H1 (cell line): ENCODE results near the gene ADGRL2. TPM values are rescaled to one million over a fixed set of nuclear protein-coding genes. Genes with fewer than 3 reads are reported as not detected.

Source experiments
- CTCF ChIA-PET: fragments of 300-600 bp; sonication (Branson Sonifier 250); formaldehyde crosslinking; loops from one replicate; lab custom pipeline; 2021; ENCODE audit not compliant: partially characterized antibody; lab: Charles Lee
- POLR2A ChIA-PET: fragments of 300-600 bp; sonication (Branson Sonifier 250); formaldehyde crosslinking; loops from one replicate; lab custom pipeline; 2021; ENCODE audit warnings: inconsistent platforms; ENCODE audit not compliant: partially characterized antibody; lab: Charles Lee
- DNase-seq, 2 experiments: peaks; one replicate each; pipeline versions ENCODE4 v3.0.0 to v3.0.0-alpha.2; 2010 to 2022; ENCODE audit warnings: low spot score in 2 of 2, low read depth in 1 of 2, mixed read lengths in 1 of 2
- FAIRE-seq: peaks from 2 replicates; lab custom pipeline; 2011; peaks lifted over from hg19 to GRCh38; lab: Jason Lieb, UNC
- H2AFZ ChIP-seq: 2 replicates; pipeline ENCODE4 v1.8.1; 2012; ENCODE audit warnings: low read length, inconsistent platforms
- H2AK5ac ChIP-seq: 2 replicates; pipeline ENCODE4 v1.6.1; 2013; ENCODE audit warnings: low read depth, low read length
- H2BK120ac ChIP-seq: replicated peaks from 2 replicates; pipeline ENCODE3; 2013; ENCODE audit warnings: low read depth, low read length, inconsistent platforms
- H2BK12ac ChIP-seq: 2 replicates; pipeline ENCODE4 v1.6.1; 2013; ENCODE audit warnings: low read depth, low read length
- H2BK15ac ChIP-seq: 2 replicates; pipeline ENCODE4 v1.6.1; 2013; ENCODE audit warnings: low read length
- H2BK20ac ChIP-seq: 2 replicates; pipeline ENCODE4 v1.6.1; 2013; ENCODE audit warnings: low read length
- H2BK5ac ChIP-seq: 2 replicates; pipeline ENCODE4 v1.6.1; 2013; ENCODE audit warnings: low read depth, low read length
- H3K14ac ChIP-seq: 2 replicates; pipeline ENCODE4 v1.6.1; 2013; ENCODE audit warnings: inconsistent platforms; ENCODE audit not compliant: insufficient read length
- H3K18ac ChIP-seq: 2 replicates; pipeline ENCODE4 v1.6.1; 2013; ENCODE audit warnings: low read length; ENCODE audit errors: extremely low read depth
- H3K23ac ChIP-seq: 2 replicates; pipeline ENCODE4 v1.6.1; 2013; ENCODE audit warnings: inconsistent platforms; ENCODE audit not compliant: insufficient read length
- H3K23me2 ChIP-seq: 2 replicates; pipeline ENCODE4 v1.6.1; 2013; ENCODE audit warnings: low read depth, low read length
- H3K27ac ChIP-seq: 2 replicates; pipeline ENCODE4 v1.6.1; 2011; ENCODE audit warnings: low read depth, low read length, inconsistent platforms
- H3K27me3 ChIP-seq, 4 experiments: replicated peaks in 1 of 4; 1 replicate in 1 of 4; 2 replicates in 3 of 4; pipeline versions ENCODE4 v1.6.1 to v1.8.1; 2011 to 2013; ENCODE audit warnings: low read length in 3 of 4, mild to moderate bottlenecking in 3 of 4, inconsistent platforms in 2 of 4, mixed read lengths in 2 of 4, moderate library complexity in 1 of 4; ENCODE audit not compliant: control insufficient read depth in 3 of 4, insufficient read depth in 3 of 4; ENCODE audit errors: extremely low read depth in 1 of 4
- H3K36me3 ChIP-seq, 4 experiments: 2 replicates each; pipeline versions ENCODE4 v1.6.1 to v1.8.1; 2011 to 2013; ENCODE audit warnings: mild to moderate bottlenecking in 4 of 4, low read length in 3 of 4, moderate library complexity in 2 of 4, control low read depth in 1 of 4, inconsistent platforms in 1 of 4; ENCODE audit not compliant: insufficient read depth in 4 of 4, control insufficient read depth in 2 of 4
- H3K4ac ChIP-seq: replicated peaks from 2 replicates; pipeline ENCODE3; 2013; ENCODE audit warnings: low read length, low read depth, mixed read lengths, inconsistent platforms; ENCODE audit not compliant: insufficient read length
- H3K4me1 ChIP-seq, 4 experiments: replicated peaks in 1 of 4; 1 replicate in 1 of 4; 2 replicates in 3 of 4; pipeline versions ENCODE4 v1.6.1 to v1.8.1; 2011 to 2013; ENCODE audit warnings: low read length in 3 of 4, inconsistent platforms in 2 of 4, mixed read lengths in 1 of 4; ENCODE audit not compliant: insufficient read depth in 4 of 4, control insufficient read depth in 3 of 4
- H3K4me2 ChIP-seq, 2 experiments: 2 replicates each; pipeline versions ENCODE4 v1.6.1 to v1.8.1; 2011 to 2013; ENCODE audit warnings: low read depth in 2 of 2, low read length in 2 of 2, control low read depth in 1 of 2, inconsistent platforms in 1 of 2, mild to moderate bottlenecking in 1 of 2; ENCODE audit not compliant: insufficient read depth in 1 of 2
- H3K4me3 ChIP-seq, 4 experiments: fragments of 200-600, 300-600 bp in 1 of 4; sonication (generic), shearing (Covaris generic), sonication (Bioruptor Twin) in 1 of 4; 2 replicates each; pipeline versions ENCODE4 v1.5.1 to v1.8.1; 2011 to 2016; ENCODE audit warnings: low read length in 4 of 4, low read depth in 3 of 4, control low read depth in 2 of 4, inconsistent platforms in 2 of 4, mild to moderate bottlenecking in 2 of 4, mixed read lengths in 1 of 4, moderate library complexity in 1 of 4; ENCODE audit not compliant: insufficient read depth in 2 of 4; ENCODE audit errors: extremely low read depth in 1 of 4
- H3K56ac ChIP-seq: replicated peaks from 2 replicates; pipeline ENCODE3; 2013; ENCODE audit warnings: low read depth, mild to moderate bottlenecking, mixed read lengths, low read length, inconsistent platforms; ENCODE audit not compliant: insufficient read length
- H3K79me1 ChIP-seq: 2 replicates; pipeline ENCODE4 v1.6.1; 2013; ENCODE audit warnings: low read depth, low read length, control low read depth
- H3K79me2 ChIP-seq, 2 experiments: 2 replicates each; pipeline versions ENCODE4 v1.6.1 to v1.8.1; 2012 to 2013; ENCODE audit warnings: low read length in 2 of 2, mild to moderate bottlenecking in 2 of 2, inconsistent platforms in 1 of 2; ENCODE audit not compliant: insufficient read depth in 2 of 2, control insufficient read depth in 1 of 2
- H3K9ac ChIP-seq, 4 experiments: replicated peaks in 1 of 4; 1 replicate in 1 of 4; 2 replicates in 3 of 4; pipeline versions ENCODE4 v1.6.1 to v1.8.1; 2011 to 2013; ENCODE audit warnings: low read depth in 3 of 4, low read length in 3 of 4, control low read depth in 2 of 4, mild to moderate bottlenecking in 2 of 4, moderate library complexity in 2 of 4, inconsistent platforms in 1 of 4; ENCODE audit errors: extremely low read depth in 1 of 4
- H3K9me3 ChIP-seq, 2 experiments: 2 replicates each; pipeline versions ENCODE4 v1.6.1 to v1.8.1; 2012 to 2013; ENCODE audit warnings: mild to moderate bottlenecking in 2 of 2, moderate library complexity in 2 of 2, control low read depth in 1 of 2, inconsistent platforms in 1 of 2, low read depth in 1 of 2, low read length in 1 of 2, mixed read lengths in 1 of 2; ENCODE audit not compliant: insufficient read depth in 2 of 2
- H4K20me1 ChIP-seq, 2 experiments: replicated peaks in 1 of 2; 2 replicates each; pipeline versions ENCODE3 to v1.8.1; 2011 to 2013; ENCODE audit warnings: inconsistent platforms in 2 of 2, low read length in 2 of 2, mild to moderate bottlenecking in 1 of 2; ENCODE audit not compliant: insufficient read depth in 2 of 2, control insufficient read depth in 1 of 2
- H4K5ac ChIP-seq: 2 replicates; pipeline ENCODE4 v1.6.1; 2013; ENCODE audit warnings: low read length, low read depth, mixed read lengths, inconsistent platforms; ENCODE audit not compliant: insufficient read length
- H4K8ac ChIP-seq: 2 replicates; pipeline ENCODE4 v1.8.0; 2013; ENCODE audit warnings: mild to moderate bottlenecking, moderate library complexity, low read length, inconsistent platforms; ENCODE audit not compliant: insufficient read depth; ENCODE audit errors: extremely low read depth
- H4K91ac ChIP-seq: replicated peaks from 2 replicates; pipeline ENCODE3; 2013; ENCODE audit warnings: low read length, mixed read lengths, inconsistent platforms; ENCODE audit not compliant: insufficient read length
- BCL11A ChIP-seq, 2 experiments: IDR thresholded peaks; one replicate each; pipeline ENCODE4 v1.6.1; 2011; ENCODE audit warnings: low read depth in 2 of 2, low read length in 2 of 2, mild to moderate bottlenecking in 2 of 2
- BRCA1 ChIP-seq: IDR thresholded peaks from 2 replicates; pipeline ENCODE4 v1.6.1; 2012; ENCODE audit warnings: low read depth, low read length, improper control_type of control experiment
- EP300 ChIP-seq, 2 experiments: IDR thresholded peaks; 1 replicate in 1 of 2; 2 replicates in 1 of 2; pipeline ENCODE4 v1.6.1; 2011 to 2012; ENCODE audit warnings: low read depth in 2 of 2, low read length in 2 of 2, mild to moderate bottlenecking in 2 of 2, borderline replicate concordance in 1 of 2, inconsistent platforms in 1 of 2, moderate library complexity in 1 of 2
- POU5F1 ChIP-seq: IDR thresholded peaks from 2 replicates; pipeline ENCODE4 v1.6.1; 2011; ENCODE audit warnings: low read depth, mild to moderate bottlenecking, low read length, moderate library complexity
- RXRA ChIP-seq: IDR thresholded peaks from 2 replicates; pipeline ENCODE4 v1.6.1; 2011; ENCODE audit warnings: low read depth, mild to moderate bottlenecking, low read length, moderate library complexity; ENCODE audit not compliant: insufficient read depth
- WGBS, 2 experiments: shearing (Covaris generic) in 1 of 2; methylation state at CpG; one replicate each; pipeline versions ENCODE4 v1.1.6 to v1.1.7; 2013 to 2015; ENCODE audit warnings: low lambda C conversion rate in 2 of 2, mixed read lengths in 2 of 2, inconsistent platforms in 1 of 2, low coverage in 1 of 2, missing lambda C conversion rate in 1 of 2; ENCODE audit not compliant: insufficient replicate concordance in 2 of 2, insufficient coverage in 1 of 2, insufficient read length in 1 of 2; ENCODE audit errors: extremely low coverage in 1 of 2, missing lambda C conversion rate in 1 of 2; 5-methylcytosine and 5-hydroxymethylcytosine counted together
- polyA plus RNA-seq, 7 experiments: library from polyadenylated mRNA; depleted of rRNA in 3 of 7; stranded (reverse) in 5 of 7; unstranded in 2 of 7; fragments of >200 nt in 5 of 7; fragments of 200-250 nt in 2 of 7; gene quantifications; 1 replicate in 5 of 7; 2 replicates in 1 of 7; 4 replicates in 1 of 7; pipeline versions ENCODE4 v1.2.1 to v1.2.3, GENCODE V29; 2011 to 2013; ENCODE audit warnings: missing spikeins in 2 of 7, mixed read lengths in 2 of 7
- total RNA-seq: library from RNA; stranded (reverse); fragmentation: NEBNext Ultra II Directional; extraction: Animal tissue kit (Norgen Biotek cat#: 25700); gene quantifications from 2 replicates; pipeline ENCODE4 v1.2.1, GENCODE V29; 2021

Gene ADGRL2
- total and polyA plus RNA-seq, 2 of the 8 experiments (the other 6 are each of a cell fraction or from before 2014, with no cell fraction given), result 113 to 124 TPM

DNA sequence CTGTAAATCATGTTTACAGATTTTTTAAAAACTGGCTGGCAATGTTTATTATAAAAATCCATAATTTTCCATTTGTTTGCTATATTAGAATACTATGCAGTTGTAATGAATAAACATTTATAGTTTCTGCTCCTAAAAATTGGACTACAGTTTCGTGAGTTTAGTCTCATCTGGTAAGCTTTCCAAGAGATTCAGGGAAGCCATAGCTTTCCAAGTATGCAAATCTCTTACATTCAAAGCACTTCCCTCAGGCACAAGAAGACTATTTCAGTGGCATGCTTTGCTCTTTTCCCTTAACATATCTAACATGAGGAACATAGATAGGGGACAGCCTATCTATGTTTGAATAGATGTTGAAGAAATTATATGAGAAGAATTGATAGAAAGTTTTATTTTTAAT, 77.2 kb downstream of the ADGRL2 start:
- Histone ChIP-seq H2BK120ac (no peak overlapping the region), H2BK12ac (no peak overlapping the region), H3K56ac (no peak overlapping the region), H3K4me3 (no peak overlapping the region), H3K23me2 (no peaks in the 10 kb centered on the region), H3K79me1 (no peaks in the 10 kb centered on the region), H2BK15ac (no peak overlapping the region), H2AFZ (no peak overlapping the region), H2BK5ac (no peak overlapping the region), H3K9ac (no peak overlapping the region), H4K20me1 (peaks cover 0 to 6% of the 10 kb centered on the region in 2 experiments), H3K18ac (no peak overlapping the region), H3K27me3 (no peaks in the 10 kb centered on the region), H3K79me2 (peaks cover 6 to 98% of the 10 kb centered on the region in 2 experiments; a peak in 3 of 4 replicates), H3K4me1 (peaks cover 0 to 7% (median 3%) of the 10 kb centered on the region in 4 experiments; a peak in 3 of 7 replicates), H2BK20ac (no peak overlapping the region), H3K14ac (no peak overlapping the region), H4K5ac (no peak overlapping the region), H3K23ac (no peak overlapping the region), H4K8ac (no peak overlapping the region), H3K9me3 (no peaks in the 10 kb centered on the region), H4K91ac (no peak overlapping the region), H3K4ac (no peak overlapping the region), H3K4me2 (no peak overlapping the region), H3K36me3 (no peaks in the 10 kb centered on the region), H3K27ac (no peak overlapping the region), H2AK5ac (no peak overlapping the region)
- TF ChIP-seq BRCA1 (no peak), POU5F1 (no peak), EP300 (IDR thresholded peaks at IDR 0.05; ENCODE audit: borderline replicate concordance in 1 of 2, low read depth in 2 of 2, low read length in 2 of 2) (no peak), RXRA (no peak), BCL11A (IDR thresholded peaks at IDR 0.05; ENCODE audit: low read depth in 2 of 2, low read length in 2 of 2) (no peak)
- no peak for DNase-seq
- 96% methylated on average over 1 of the region's 1 CpG; no CpG with 5 or more reads in 1 of the 2 experiments for WGBS, 2 experiments
- ChIA-PET POLR2A (no interaction called here), CTCF (no interaction called here)
- FAIRE-seq, result no peak
